WTC11 (cell line): ENCODE results near the gene CFAP57.

ENCODE experiments used
- CTCF ChIP-seq: fragments of 200-600 bp; IDR thresholded peaks from 2 replicates; pipeline ENCODE4 v1.8.0; 2022; ENCODE audit warnings: antibody characterized with exemption
- E2F4 ChIP-seq: sonication (generic); formaldehyde crosslinking; IDR thresholded peaks from 2 replicates; pipeline ENCODE4 v1.8.1; 2022; ENCODE audit warnings: low read depth, mild to moderate bottlenecking, moderate library complexity, missing genetic modification reagents, borderline replicate concordance
- ELF4 ChIP-seq: sonication (generic); formaldehyde crosslinking; IDR thresholded peaks from 2 replicates; pipeline ENCODE4 v1.8.1; 2022; ENCODE audit warnings: low read depth, mild to moderate bottlenecking, moderate library complexity, missing genetic modification reagents
- GABPB1 ChIP-seq: sonication (generic); formaldehyde crosslinking; IDR thresholded peaks from 2 replicates; pipeline ENCODE4 v1.8.1; 2023; ENCODE audit warnings: mild to moderate bottlenecking, missing genetic modification reagents
- IRF1 ChIP-seq: sonication (generic); formaldehyde crosslinking; IDR thresholded peaks from 2 replicates; pipeline ENCODE4 v1.8.0; 2023; ENCODE audit warnings: missing genetic modification reagents
- MAX ChIP-seq: sonication (generic); formaldehyde crosslinking; IDR thresholded peaks from 2 replicates; pipeline ENCODE4 v1.8.0; 2022; ENCODE audit warnings: mild to moderate bottlenecking, missing genetic modification reagents
- SMAD3 ChIP-seq: sonication (generic); formaldehyde crosslinking; IDR thresholded peaks from 2 replicates; pipeline ENCODE4 v1.8.0; 2022; ENCODE audit warnings: missing genetic modification reagents, mild to moderate bottlenecking, borderline replicate concordance
- SP1 ChIP-seq: sonication (generic); formaldehyde crosslinking; conservative IDR thresholded peaks from 2 replicates; pipeline ENCODE4 v1.8.1; 2022; ENCODE audit warnings: missing genetic modification reagents
- TP53 ChIP-seq: sonication (generic); formaldehyde crosslinking; IDR thresholded peaks from 2 replicates; pipeline ENCODE4 v1.8.1; 2023; ENCODE audit warnings: mild to moderate bottlenecking, missing genetic modification reagents
- USF2 ChIP-seq: sonication (generic); formaldehyde crosslinking; IDR thresholded peaks from 2 replicates; pipeline ENCODE4 v1.8.1; 2023; ENCODE audit warnings: mild to moderate bottlenecking, missing genetic modification reagents, moderate library complexity
- ZNF138 ChIP-seq: sonication (generic); formaldehyde crosslinking; conservative IDR thresholded peaks from 2 replicates; pipeline ENCODE4 v1.8.1; 2022; ENCODE audit warnings: mild to moderate bottlenecking, moderate library complexity, missing genetic modification reagents
- ZNF232 ChIP-seq: sonication (generic); formaldehyde crosslinking; IDR thresholded peaks from 2 replicates; pipeline ENCODE4 v1.8.0; 2022; ENCODE audit warnings: mild to moderate bottlenecking, missing genetic modification reagents
- ZNF281 ChIP-seq: sonication (generic); formaldehyde crosslinking; IDR thresholded peaks from 2 replicates; pipeline ENCODE4 v1.8.0; 2023; ENCODE audit warnings: mild to moderate bottlenecking, missing genetic modification reagents

GRCh38 chr1:43144237-43144636 is 27.9 kb upstream of the CFAP57 start:
- TF ChIP-seq CTCF (no peak), GABPB1 (CRISPR knock-in tag) (no peak), ZNF138 (CRISPR knock-in tag) (no peak), SMAD3 (CRISPR knock-in tag) (no peak), USF2 (CRISPR knock-in tag) (no peak), ELF4 (no peak), SP1 (CRISPR knock-in tag) (no peak), E2F4 (no peak), TP53 (no peak), ZNF281 (CRISPR knock-in tag) (no peak), IRF1 (no peak), ZNF232 (CRISPR knock-in tag) (no peak), MAX (CRISPR knock-in tag) (no peak)
